Measurements from ENCODE around the gene DYNC2H1. TPM values are rescaled to one million over a fixed set of nuclear protein-coding genes. Genes with fewer than 3 reads are reported as not detected.
A peak's percentile ranks its signal among the peaks of the same experiment; 100 is the strongest.

The DYNC2H1 gene
- total RNA-seq, 1 donor from 2014 or later: 18.6 TPM

DNA sequence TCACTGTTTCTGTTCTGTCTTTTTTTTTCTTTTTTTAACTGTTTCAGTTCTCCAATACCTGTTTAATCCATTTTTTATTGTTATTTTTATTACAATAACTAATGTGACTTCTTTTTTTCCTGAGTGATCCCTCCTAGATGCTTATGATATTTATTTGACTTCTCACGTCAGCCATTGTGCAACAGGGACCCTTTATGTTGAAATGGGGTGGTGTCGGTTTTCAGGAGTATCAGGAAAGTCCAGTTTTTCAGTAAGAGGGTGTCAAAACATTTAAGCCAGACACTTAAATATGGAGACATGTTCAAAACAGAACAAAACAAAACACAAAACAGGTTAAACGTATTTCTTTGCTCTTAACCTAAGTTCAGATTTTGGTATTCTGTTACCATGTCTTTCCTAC is 418.8 kb downstream of the DYNC2H1 start:
- Mint-ChIP-seq H3K27me3 (peaks cover 4% of the 10 kb centered on the region), H3K4me1 (ENCODE audit: low read depth) (peaks cover 16% of the 10 kb centered on the region), H3K36me3 (ENCODE audit: insufficient read depth) (no peaks in the 10 kb centered on the region), H3K4me3 (ENCODE audit: low read depth) (no peak overlapping the region), H3K9me3 (ENCODE audit: low read depth) (no peaks in the 10 kb centered on the region), H3K27ac (no peak overlapping the region)
- no peak for DNase-seq (ENCODE audit: low spot score, unreplicated experiment)
- TF ChIP-seq, protein P1, sequence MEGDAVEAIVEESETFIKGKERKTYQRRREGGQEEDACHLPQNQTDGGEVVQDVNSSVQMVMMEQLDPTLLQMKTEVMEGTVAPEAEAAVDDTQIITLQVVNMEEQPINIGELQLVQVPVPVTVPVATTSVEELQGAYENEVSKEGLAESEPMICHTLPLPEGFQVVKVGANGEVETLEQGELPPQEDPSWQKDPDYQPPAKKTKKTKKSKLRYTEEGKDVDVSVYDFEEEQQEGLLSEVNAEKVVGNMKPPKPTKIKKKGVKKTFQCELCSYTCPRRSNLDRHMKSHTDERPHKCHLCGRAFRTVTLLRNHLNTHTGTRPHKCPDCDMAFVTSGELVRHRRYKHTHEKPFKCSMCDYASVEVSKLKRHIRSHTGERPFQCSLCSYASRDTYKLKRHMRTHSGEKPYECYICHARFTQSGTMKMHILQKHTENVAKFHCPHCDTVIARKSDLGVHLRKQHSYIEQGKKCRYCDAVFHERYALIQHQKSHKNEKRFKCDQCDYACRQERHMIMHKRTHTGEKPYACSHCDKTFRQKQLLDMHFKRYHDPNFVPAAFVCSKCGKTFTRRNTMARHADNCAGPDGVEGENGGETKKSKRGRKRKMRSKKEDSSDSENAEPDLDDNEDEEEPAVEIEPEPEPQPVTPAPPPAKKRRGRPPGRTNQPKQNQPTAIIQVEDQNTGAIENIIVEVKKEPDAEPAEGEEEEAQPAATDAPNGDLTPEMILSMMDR (IDR thresholded peaks at IDR 0.05; ENCODE audit: unreplicated experiment): no peak

DNA sequence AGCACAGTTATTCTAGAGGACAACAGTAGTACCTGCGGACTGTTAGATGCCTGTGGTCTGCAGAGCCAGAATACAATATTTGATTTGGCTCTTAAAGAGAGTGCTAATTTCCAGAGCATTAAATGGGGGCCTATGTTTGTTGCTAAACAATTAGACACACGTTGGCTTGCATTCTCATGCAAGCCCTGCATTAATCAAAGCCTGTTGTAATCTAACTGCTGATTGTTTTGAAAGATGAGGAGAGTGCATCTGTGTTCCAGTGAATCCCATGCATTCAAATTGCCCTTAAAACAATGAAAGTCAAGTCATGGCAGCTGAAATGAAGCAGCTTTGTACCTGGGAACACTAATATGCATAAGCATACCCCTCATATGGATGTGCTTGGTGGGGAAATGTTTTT is 419.4 kb downstream of the DYNC2H1 start:
- Mint-ChIP-seq H3K9me3 (ENCODE audit: low read depth) (no peaks in the 10 kb centered on the region), H3K27ac (no peak overlapping the region), H3K4me1 (ENCODE audit: low read depth) (peaks cover 16% of the 10 kb centered on the region), H3K36me3 (ENCODE audit: insufficient read depth) (no peaks in the 10 kb centered on the region), H3K4me3 (ENCODE audit: low read depth) (no peak overlapping the region), H3K27me3 (peaks cover 4% of the 10 kb centered on the region)
- TF ChIP-seq, protein P1 (IDR thresholded peaks at IDR 0.05; ENCODE audit: unreplicated experiment): no peak
- DNase-seq (ENCODE audit: low spot score, unreplicated experiment): no peak

DNA sequence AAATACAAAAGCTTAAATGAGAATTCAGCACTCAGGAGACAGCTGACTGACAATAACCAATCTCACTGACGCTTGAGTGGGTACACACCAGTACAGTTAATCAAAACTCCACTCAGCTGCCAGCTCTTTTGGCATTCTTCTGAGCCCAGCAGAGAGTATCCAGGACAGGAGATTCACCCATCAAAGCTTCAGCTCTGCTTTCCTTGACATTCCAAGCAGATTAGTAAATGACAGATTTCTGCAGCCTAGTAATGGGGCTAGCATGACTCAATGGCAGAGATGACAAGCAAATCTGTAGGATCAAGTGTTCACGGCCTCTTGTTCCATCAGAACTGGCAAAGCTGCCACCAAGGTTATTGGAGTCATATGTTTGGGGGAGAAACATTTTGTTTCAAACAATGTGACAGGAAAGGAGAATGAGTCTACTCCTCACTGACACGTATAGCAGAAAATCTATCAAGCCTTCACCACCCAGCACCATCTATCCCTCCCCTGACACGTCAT is 420.0 kb downstream of the DYNC2H1 start:
- H3K4me3 Mint-ChIP-seq (ENCODE audit: low read depth): no peak overlapping the region
- H3K27ac Mint-ChIP-seq: peak overlapping the region; percentile 40
- H3K9me3 Mint-ChIP-seq (ENCODE audit: low read depth): no peaks in the 10 kb centered on the region
- H3K36me3 Mint-ChIP-seq (ENCODE audit: insufficient read depth): no peaks in the 10 kb centered on the region
- H3K27me3 Mint-ChIP-seq: peaks cover 4% of the 10 kb centered on the region
- peaks cover 16% of the 10 kb centered on the region for H3K4me1 Mint-ChIP-seq (ENCODE audit: low read depth)
- no peak for DNase-seq (ENCODE audit: low spot score, unreplicated experiment)
- TF ChIP-seq, protein P1 (IDR thresholded peaks at IDR 0.05; ENCODE audit: unreplicated experiment): no peak

Other genes starting within 250 kb of the DYNC2H1 start
- gene MMP12, start 234.4 kb upstream of the DYNC2H1 start, total RNA-seq: not detected in 2 replicates
- gene MMP13, start 153.7 kb upstream of the DYNC2H1 start, total RNA-seq: not detected in 2 replicates
- gene DCUN1D5, start 17.3 kb upstream of the DYNC2H1 start, total RNA-seq: 31.8 and 35.9 TPM in 2 replicates

All from progenitor cell of endocrine pancreas (in vitro differentiated cells).